ENCODE measurements around the gene SRSF12.

Gene SRSF12

DNA sequence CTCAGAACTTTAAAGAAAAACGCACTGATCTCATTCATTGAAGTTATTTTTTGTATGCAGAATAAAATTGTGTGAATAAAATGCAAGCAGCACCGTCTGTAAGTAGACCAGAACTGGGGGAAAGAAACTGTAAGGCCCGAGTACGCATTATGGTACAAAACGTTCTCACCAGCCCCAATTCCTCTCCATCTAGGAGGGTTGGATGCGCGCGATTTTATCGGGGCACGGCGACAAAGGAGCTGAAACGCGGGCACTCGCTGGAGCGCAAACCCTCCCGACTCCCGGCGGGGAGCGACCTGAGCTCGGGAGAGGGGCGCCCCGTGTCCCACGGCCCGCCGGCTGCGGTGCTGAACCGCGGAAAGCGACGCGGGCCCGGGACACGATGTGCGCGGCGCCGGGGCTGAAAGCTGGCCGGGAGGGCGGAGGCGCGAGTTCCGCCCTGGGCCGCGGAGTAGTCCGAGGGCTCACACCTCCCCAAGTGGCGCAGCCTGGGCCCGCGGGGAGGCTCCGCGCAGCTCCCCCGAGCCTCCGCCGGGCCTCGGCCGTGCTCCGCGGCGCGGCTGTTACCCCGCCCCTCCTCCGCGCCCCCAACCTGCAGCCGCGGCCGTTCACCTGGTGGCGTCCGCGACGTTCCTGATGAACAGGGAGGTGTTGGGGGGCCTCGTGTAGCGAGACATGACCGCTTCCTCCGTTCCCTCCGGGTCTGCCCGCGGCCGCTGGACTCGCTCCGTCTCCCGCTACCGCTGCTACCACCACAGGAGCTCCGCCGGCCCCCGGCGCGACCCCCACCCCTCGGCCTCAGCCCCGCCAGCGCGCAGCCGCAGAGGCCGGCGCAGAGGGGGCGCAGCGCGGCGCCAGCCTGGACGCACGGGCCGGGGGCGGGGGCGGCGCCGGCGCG is at the start of gene SRSF12:
Gene SRSF12 (minus strand): TSS at position 861 of the 898 bp plus-strand sequence. CDS start 184 bp downstream, at position 677.
- peak; percentile 57 for DNase-seq

DNA sequence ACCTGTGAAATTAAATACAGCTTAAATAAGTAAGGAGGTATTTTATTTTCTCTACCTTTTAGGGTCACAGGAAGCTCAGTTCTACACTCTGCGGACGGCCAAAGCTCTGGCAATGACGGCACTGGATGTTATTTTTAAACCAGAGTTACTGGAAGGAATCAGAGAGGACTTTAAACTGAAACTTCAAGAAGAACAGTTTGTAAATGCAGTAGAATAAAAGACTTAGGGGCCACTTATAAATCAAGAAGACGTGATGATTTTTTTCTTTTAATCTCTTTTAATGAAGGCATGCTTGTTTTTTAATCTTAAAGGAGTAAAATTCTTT is 44.1 kb upstream of the SRSF12 start:
- no peak for DNase-seq

DNA sequence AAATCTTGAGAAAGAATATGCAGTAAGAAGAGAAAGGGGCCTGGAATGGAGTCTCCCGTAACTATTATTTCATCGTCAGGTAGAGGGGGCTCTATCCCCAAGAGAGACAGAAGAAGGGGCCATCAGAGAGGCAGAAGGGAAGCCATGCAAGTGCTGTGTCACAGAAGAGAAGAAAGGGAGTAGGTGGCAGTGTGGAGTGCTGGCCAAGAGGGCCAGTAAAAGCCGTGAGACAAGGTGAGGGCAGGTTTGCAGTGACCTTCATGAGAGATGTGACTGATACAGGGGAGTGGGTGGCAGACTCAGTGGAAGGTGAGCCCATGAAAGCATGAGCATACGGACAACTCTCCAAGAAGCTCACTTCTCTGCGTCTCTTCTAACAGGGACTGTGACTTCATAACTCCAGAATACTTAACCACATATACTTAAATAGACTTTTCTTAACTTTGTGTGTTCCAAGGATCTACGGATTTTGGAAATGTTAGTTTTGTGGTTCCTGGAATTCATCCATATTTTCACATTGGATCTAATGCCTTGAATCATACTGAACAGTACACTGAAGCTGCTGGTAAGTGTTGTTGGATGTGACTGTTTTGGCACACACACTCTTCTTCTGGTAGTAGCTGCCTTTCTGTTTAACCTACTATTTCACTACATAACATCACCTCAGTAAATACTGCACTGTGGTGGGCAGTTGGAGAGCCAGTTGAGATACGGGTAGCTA is 43.6 kb upstream of the SRSF12 start:
- no peak for DNase-seq

DNA sequence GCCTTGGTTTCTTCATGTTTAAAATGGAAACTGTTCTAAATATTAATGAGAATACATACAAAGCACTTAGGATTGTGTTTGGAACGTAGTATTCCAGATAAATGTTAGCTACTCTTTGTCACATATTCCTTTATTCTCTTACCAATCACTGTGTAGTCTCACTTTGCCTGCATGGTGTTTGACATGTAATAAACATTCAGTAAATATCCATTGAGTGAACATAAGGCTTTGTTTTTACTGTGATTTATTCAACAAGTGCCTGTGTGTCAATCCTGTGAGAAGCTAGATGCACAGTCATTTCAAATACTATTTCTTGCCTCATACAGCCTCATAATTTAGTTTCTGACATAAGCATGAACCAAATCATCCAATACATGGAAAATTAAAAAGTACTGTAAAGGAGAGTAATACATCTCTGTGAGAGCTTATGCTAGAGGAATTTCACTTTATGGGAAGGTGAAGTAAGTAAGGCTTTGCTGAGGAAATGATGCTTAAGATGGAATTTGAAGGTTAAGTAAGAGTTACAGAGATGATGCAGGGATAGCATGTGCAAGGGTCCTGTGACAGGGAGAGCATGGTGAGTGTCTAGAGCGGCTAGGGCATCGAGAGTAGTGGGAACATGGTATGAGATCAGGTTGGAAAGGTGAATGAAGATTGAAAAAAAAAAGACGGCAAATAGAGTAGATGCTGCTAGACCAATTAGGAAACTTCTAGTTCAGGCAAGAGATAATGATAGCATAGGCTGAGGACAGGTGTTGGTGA is 42.6 kb upstream of the SRSF12 start:
- no peak for DNase-seq

DNA sequence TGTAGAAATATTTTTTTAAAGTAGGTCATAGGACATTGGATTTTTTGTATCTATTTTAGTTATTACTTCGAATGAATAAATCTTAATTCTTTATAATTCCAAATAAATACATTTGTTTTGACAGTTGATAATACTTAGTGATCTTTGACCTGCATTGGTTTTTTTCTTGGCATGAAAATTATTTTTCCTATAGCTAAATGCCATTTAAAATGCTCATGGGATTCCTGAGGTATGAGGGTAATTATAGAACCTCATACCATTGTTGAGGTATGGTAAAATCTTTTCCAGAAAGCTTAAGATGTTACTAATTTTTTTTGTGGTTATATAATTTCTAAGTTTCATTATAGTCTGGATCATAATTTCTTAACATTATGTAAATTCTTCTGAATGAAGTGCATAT is 36.3 kb upstream of the SRSF12 start:
- DNase-seq = no peak

DNA sequence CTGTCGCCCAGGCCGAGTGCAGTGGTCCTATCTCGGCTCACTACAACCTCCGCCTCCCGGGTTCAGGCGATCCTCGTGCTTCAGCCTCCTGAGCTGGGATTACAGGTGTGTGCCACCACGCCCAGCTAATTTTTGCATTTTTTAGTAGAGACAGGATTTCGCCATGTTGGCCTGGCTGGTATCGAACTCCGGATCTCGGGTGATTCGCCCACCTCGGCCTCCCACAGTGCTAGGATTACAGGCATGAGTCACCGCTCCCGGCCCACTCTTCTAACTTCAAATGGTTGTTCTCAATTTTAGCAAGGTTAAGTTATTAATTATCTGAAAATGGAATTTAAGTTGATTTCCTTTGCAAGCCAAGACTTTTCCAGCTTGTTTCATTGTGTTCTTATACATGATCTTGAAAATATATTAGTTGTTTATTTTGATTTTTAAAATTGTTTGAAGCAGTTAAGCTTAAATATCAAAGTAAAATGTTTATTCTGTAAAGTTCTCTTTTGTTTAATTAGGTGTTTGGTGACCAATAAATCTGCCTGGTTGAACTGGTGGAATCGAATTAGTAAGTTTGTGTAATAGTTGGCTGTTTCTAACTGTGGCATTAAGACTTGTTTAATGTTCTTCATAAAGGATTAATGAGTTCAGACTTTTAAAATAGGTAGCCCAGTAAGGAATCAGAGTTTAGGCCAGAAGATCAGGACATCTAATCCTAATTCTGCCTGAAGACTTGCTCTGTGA is 30.3 kb upstream of the SRSF12 start:
- peak; percentile 63 for DNase-seq

DNA sequence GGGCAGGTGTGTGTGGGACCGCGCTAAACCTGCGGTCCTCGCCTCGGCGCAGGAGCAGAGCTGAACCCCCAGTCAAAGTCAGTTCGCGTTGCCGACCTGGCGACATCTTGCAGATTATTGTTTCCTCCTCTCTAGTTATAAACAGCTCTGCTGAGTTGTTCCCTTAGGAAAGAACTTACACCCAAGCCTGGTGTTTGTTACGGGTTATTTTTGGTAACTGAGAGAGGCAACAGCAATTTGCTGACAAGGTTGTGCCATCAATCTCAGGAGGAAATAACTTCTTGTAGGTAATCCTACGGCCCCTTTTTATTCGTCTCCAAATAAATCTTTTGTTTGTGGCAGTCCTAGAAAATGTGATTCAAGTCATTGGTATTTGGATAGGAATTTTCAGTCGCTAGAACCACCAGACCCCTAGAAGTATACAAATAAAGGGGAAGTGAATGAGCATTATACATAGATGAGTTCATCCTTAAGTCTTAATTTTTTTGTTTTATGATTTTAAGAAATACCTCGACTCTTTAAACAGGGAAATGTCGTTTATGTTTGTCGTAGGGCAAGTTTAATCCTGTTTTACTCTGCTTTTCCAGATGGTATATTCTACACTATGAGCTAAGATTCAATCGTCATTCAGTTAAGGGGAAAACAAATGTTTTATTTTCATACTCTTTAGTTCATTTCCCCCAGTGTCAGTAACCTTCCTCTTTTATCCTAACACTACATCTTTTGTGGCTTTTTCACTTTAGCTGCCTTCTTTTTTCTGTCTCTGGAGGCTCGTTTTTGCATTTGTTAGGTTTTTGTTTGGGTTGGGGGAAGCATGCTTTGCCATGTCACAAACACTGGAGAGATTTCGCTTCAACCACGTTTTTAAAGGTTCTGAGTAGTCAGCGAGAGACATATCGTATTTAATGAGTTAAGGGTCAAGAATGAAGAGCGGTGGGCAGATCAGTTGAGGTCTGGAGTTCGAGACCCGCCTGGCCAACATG is 29.1 kb upstream of the SRSF12 start:
- DNase-seq = peak; percentile 59

DNA sequence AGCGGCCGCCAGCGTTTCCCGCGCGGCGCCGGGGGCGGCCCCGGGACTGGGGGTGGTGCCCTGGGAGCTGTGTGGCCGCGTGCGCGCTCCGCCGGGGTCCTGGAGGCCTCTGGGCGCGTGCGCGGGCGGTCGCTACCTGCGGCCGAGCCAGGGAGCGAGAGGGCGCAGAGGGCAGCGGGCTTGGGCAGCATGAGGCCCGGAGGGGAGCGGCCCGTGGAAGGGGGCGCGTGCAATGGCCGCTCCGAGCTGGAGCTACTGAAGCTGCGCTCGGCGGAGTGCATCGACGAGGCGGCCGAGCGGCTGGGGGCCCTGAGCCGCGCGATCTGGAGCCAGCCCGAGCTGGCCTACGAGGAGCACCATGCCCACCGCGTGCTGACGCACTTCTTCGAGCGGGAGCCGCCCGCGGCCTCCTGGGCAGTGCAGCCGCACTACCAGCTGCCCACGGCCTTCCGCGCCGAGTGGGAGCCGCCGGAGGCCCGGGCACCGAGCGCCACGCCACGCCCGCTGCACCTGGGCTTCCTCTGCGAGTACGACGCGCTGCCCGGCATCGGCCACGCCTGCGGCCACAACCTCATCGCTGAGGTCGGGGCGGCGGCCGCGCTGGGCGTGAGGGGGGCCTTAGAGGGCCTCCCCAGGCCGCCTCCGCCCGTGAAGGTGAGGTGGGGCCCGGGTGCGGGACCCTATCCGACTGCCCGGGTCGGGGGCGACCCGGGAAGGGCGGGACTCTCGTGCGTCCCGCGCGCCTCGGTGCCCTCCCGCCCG is 28.3 kb upstream of the SRSF12 start, which contains the start of gene PM20D2:
Gene PM20D2 (plus strand): TSS at position 100 of the 762 bp plus-strand sequence. CDS start 90 bp downstream, at position 190.
- peak; percentile 85 for DNase-seq

DNA sequence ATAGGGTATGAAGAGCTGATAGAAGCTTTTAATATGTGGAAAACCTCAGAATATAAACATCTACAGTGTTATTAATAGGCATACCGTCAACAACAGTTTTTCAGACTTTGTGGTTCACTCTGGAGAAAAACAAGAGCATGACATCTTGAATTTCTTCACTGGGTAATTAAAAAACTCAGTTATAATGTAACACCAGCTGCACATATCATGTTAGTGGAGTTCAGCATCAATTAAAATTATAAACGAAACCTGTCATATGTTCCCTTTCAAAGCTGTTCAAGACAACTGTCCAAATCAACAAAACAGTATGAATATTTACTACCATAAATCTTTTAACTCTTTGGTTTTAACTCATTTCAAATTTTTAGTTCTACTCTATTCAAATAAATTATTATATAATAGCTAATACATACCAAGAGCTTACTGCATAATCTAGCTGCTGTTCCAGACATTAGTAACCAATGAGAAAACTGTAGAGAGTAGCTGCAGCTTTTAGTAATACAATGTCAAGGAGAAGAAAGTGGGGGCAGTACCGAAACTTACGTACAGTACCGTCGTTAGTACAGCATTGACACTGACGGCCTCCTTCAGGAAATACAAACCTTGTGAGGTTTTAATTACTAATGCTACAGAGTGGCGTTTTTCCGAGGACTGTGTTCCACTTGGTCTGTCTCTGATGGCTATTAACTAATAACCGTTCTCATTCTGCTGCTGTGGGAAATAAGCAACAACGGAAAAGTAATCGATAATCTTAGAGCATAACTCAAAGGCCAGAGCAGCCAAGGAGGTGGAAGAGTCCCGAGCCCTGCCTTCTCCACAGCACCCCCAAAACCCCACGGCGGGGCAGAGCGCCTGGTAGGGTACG is 27.5 kb upstream of the SRSF12 start:
- peak; percentile 49 for DNase-seq

DNA sequence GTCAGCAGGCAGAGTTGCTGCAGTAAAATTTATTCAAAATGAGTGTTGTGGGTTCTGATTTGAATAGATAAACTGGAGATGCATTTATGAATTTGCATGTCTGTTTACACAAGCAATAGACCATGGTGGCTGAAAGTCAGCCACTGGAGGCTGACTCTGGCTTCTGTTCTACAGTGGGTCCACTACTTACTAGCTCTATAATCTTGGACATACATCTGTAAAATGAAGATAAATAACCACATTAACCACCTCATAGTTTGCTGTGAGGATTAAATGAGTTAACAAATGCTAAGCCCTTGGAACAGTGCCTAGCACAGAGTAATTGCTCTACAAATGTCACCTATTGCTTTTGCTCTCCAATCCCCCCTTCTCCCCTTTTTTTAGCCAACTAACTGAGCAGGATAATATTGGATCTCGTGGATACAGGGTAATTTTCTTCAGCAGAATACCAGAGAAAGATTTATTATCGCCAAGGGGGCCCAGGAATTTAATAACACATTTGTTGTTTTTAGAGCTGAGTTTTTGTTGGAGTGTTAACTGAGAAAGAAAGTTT is 26.6 kb upstream of the SRSF12 start:
- DNase-seq = no peak

DNA sequence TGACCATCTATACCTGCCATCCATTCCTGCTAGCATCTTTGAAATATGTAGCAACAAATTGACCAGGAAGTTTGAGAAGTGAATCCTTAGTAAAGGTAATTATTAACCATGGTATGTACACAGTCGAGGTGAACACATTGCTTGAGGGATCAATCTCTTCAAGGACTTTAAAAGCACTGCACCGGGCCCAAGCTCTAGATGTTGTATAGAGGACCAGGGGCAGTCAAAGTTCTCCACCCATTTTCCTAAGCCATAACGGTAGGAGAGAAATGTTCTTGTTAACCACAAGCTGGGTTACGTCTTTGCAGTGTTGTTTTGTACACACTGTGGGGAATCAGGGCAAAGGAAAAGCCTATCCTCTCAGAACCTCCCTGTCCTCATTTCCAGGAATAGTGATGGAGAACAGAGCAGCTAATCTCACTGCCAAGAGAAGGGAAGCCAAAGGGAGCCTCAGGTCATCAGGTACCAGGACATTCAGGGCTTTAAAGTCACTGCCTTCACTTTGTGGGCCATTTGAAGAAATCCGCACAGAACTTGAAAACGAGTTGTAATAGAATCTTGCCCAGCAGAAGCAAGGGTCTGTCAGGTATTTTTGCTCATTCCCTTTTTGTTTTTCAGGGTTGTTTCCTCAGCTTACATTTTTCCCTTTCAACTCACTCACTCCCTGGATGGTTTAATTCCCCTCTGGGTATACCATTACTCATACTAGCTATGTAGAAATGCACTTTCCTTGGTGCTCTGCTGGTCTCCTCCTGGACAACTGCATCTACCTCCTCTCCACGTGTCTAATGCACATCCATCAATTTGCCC is 22.7 kb upstream of the SRSF12 start:
- no peak for DNase-seq

DNA sequence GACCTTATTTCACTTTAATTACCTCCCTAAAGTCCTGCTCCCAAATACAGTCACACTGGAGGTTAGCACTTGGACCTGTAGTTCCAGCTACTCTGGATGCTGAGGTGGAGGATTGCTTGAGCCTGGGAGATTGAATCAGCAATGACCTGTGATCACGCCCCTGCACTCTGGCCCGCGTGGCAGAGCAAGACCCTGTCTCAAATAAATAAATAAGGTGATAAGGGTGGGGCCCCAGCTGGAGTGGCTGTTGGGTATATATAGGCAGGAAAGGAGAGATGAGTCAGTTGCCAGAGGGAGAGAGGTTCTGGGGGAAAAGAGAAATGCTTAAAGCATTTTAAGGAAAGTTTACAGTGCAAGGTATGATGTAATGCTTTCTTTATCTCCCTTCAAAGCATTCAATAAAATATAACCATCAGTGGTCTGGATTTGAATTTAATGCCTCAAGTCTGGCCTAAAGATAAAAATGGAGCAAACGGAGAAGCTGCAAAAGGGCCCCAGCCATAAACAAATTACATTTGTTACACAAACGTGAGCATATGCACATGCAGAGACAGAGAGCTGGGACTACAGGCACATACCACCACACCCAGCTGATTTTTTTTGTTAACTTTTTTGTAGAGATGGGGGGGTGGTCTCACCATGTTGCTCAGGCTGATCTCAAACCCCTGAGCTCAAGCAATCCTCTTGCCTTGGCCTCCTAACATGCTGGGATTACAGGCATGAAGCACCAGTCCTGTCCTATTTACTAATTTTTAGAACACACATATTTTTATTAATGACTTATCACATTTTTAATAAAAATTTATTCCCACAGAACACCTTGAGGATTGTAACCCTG is 21.9 kb upstream of the SRSF12 start:
- no peak for DNase-seq

DNA sequence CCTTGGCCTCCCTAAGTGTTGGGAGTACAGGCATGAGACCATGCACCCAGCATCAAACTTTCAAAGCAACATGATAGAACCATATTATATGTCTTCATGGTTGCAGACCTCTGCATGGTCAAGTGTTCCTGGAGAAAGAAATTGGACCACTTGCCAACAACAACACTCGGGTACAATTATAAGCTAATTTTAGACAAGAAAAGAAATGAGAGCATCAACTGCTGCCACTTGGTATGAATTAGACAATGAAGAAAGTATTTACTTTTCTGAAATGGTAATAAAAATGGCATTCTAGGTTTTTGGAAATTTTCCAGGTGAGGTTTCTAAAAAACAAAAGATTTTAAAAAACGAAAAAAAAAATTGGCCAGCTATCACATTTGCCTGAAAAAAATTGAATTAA is 20.3 kb upstream of the SRSF12 start:
- DNase-seq = no peak

DNA sequence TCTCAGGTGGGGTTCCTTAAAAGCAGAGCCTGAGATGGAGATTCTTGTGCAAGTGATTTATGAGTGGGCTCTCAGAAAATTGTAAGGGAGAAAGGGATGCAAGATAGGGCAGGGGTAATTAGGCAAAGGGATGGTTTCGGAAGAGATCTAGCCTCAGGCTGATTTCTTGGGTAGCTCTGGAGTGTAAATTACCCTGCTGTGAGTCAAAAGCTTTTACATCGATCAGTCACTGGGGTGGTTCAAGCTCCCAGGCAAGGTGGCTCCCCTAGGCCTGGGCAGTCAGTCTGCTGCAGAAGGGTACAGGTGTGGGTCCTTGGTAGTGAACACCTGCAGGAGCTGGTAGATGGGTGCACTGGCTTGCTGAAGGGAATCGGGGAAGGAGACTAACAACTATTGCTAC is 16.9 kb upstream of the SRSF12 start:
- no peak for DNase-seq

DNA sequence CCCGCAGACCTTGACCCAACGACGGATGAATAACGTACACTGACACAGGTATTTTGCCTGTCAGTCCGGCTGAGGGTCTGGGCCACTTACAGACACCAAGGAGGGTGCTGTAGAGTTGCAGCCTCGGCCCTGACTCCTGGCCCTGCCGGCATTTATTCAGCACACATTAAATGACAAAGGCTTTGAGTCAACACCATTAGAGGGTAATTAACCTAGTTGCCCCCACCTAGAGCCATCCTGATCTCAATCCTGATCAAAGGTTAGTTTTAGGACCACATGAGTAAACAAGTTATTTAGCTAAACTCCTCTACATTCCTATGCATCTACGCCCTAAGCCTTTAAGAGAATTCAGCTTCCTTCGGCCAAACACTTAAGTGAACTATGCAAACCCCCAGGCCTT is 16.1 kb upstream of the SRSF12 start:
- no peak for DNase-seq

DNA sequence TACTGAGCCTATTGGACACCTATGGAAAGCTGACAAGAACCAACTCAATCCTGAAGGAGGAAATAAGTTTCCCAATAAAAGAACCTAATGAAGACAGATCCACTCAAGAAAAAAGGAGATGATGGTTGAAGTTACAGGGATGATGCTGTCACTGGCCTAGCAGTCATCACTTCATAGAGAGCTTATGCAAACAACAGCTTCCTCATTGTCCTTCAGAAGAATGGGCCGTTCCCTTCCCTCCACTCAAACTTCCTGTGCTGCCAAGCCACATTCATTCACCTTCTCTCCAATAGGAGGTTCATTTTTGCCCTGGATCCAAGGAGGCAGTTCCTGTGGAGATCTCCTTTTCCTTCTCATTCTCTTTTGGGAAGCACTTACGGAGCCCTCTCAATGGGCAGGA is 14.2 kb upstream of the SRSF12 start:
- no peak for DNase-seq

DNA sequence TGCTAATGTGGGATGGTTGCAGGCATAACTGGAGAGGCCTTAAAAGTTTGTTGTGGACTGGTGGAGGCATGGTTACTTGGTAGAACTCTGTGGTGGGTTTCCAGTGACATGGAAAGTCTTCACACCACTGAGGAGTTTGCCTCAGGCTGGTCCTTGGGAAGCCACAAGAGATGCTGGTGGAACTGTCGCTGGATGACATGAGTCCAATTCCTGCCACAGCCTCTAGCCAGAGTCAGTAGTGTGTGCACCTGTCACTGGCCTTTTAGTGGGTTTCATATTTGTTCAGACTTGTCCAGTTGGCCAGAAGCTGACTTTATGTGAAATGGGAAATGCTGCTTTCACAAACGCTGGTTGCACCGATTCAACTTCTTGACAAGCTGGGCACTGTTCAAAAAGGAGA is 13.7 kb upstream of the SRSF12 start:
- DNase-seq = no peak

Data from stimulated activated CD4-positive, alpha-beta T cell treated with anti-CD3 and anti-CD28 coated beads, Interleukin-15, amount 100 ng/mL, for 24 hours (primary cell).